ENCODE measurements around the gene CDC37. TPM values are rescaled to one million over a fixed set of nuclear protein-coding genes. Genes with fewer than 3 reads are reported as not detected.
A peak's percentile ranks its signal among the peaks of the same experiment; 100 is the strongest.

CDC37 gene
- total and polyA plus RNA-seq, 7 donors: 106 to 294 (median 129) TPM

DNA sequence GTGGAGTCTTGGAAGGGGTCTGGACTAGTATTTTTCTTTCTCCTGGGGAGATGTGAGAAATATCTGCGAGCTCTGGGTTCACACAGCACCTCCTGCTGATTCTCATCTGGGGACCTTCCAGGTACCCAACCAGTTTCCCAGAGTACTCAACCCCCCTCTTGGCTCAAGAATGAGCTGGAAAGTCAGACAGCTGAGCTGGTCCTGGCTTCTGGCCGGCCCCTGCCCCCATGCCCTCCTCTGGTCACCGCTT, 14.8 kb upstream of the CDC37 start:
- intact Hi-C loops (cut with DNase I): no loop called here

GRCh38 chr19:10417541-10418234, 14.3 kb upstream of the CDC37 start:
- Histone ChIP-seq H3K36me3 (no peaks in the 10 kb centered on the region), H3K9me3 (peaks cover 0 to 4% (median 0%) of the 10 kb centered on the region in 4 donors), H3K4me3 (no peak overlapping the region), H3K4me1 (peaks cover 0 to 49% (median 43%) of the 10 kb centered on the region in 4 donors), H3K27ac (no peak overlapping the region), H3K27me3 (peaks cover 64 to 81% (median 67%) of the 10 kb centered on the region in 3 donors)
- intact Hi-C loops (cut with DNase I): no loop called here
- DNase-seq: no peak
- WGBS, 2 donors: 14 to 15% methylated on average over 30 of the region's 30 CpGs
- TF ChIP-seq POLR2A (IDR thresholded peaks at IDR 0.05) (no peak), POLR2AphosphoS5 (IDR thresholded peaks at IDR 0.05) (no peak), CTCF (IDR thresholded peaks at IDR 0.05) (no peak), EP300 (IDR thresholded peaks at IDR 0.05) (no peak)

More for the DNA sequence above, 14.8 kb upstream of the CDC37 start:
- 8 to 10% methylated on average over 3 of the region's 3 CpGs for WGBS, 2 donors
- DNase-seq: no peak
- Histone ChIP-seq H3K9me3 (peaks cover 0 to 4% (median 0%) of the 10 kb centered on the region in 4 donors), H3K27me3 (peaks cover 68 to 85% (median 72%) of the 10 kb centered on the region in 3 donors), H3K27ac (no peak overlapping the region), H3K36me3 (no peaks in the 10 kb centered on the region), H3K4me1 (peaks cover 0 to 49% (median 43%) of the 10 kb centered on the region in 4 donors), H3K4me3 (no peak overlapping the region)
- TF ChIP-seq EP300 (IDR thresholded peaks at IDR 0.05) (no peak), CTCF (IDR thresholded peaks at IDR 0.05) (no peak), POLR2AphosphoS5 (IDR thresholded peaks at IDR 0.05) (no peak), POLR2A (IDR thresholded peaks at IDR 0.05) (no peak)

DNA sequence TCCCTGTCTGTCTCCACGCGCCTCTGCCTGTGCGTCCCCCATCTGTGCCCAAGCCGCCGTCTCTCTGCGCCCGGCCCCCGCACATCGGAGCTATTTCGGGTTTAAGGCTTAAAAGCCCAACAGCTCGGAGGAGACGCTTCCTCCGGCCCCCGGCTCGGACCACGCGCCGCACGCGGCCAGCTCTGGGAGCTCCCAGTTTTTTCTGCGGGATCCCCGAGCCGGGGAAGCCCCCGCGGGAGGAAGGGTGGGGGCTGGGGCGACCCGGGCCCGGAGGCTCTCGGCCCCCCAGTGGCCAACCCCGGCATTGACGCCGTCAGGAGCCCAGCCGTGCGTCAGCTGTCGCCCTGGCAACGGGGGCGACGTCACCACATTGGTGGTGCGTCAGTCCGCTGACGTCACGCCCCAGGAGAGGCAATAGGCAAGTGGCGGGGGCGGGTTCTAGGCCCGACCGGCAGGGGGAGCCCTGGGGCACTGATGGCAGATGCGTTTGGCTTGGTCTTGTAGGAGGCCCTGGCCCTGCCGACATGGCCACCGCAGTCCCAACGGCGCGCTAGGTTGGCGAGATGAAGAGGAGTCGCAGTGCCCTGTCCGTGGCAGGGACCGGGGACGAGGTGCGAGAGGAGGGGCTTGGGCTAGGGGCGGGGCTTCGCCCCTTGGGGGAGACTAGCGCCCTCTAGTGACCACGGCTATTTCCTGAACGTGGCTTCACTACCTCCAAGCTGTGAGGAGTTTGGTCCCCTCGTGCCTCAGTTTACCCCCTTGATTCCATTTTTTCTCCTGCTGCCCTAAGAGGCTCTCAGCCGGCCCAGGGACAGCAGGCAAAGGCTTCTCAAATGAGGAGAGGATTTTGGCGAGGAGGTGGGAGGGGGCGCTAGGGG, 13.3 kb upstream of the CDC37 start:
- H3K4me1 ChIP-seq: peaks cover 0 to 49% (median 43%) of the 10 kb centered on the region in 4 donors
- H3K36me3 ChIP-seq: no peaks in the 10 kb centered on the region
- H3K27me3 ChIP-seq: peaks cover 54 to 70% (median 57%) of the 10 kb centered on the region in 3 donors
- H3K9me3 ChIP-seq: peaks cover 0 to 4% (median 0%) of the 10 kb centered on the region in 4 donors
- peak overlapping the region in 1 of 4 donors; percentile 37 for H3K27ac ChIP-seq
- peak; percentile 86 for DNase-seq
- no peak for TF ChIP-seq POLR2A (IDR thresholded peaks at IDR 0.05)
- TF ChIP-seq EP300 (IDR thresholded peaks at IDR 0.05): peak in 2 of 4 donors; percentile 21 to 49
- peak; percentile 48 to 67 (median 50) for TF ChIP-seq CTCF (IDR thresholded peaks at IDR 0.05)
- peak in 1 of 4 donors; percentile 21 for TF ChIP-seq POLR2AphosphoS5 (IDR thresholded peaks at IDR 0.05)
- intact Hi-C loops (cut with DNase I): no loop called here
- 3 to 5% methylated on average over 67 of the region's 67 CpGs for WGBS, 2 donors
- peak overlapping the region in 3 of 4 donors; percentile 26 to 46 (median 34) for H3K4me3 ChIP-seq

DNA sequence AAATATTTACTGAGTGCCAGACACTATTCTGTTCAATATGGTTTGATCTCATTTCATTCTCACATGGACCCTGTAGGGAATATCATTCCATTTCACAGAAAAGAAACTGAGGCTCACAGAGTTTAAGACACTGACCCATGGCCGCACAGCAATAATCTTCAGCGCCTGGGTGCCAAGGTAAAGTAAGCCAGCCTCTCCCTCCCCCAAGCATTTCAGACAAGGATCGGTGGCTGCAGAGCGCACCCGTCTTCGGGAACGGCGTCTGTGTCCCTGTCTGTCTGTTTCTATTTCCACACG, 12.7 kb upstream of the CDC37 start:
- peaks cover 48 to 64% (median 51%) of the 10 kb centered on the region in 3 donors for H3K27me3 ChIP-seq
- DNase-seq: no peak
- peak overlapping the region in 1 of 4 donors; percentile 37 for H3K27ac ChIP-seq
- intact Hi-C loops (cut with DNase I): no loop called here
- no peak for TF ChIP-seq POLR2AphosphoS5 (IDR thresholded peaks at IDR 0.05)
- no peak for TF ChIP-seq POLR2A (IDR thresholded peaks at IDR 0.05)
- no peak for TF ChIP-seq CTCF (IDR thresholded peaks at IDR 0.05)
- no peak for TF ChIP-seq EP300 (IDR thresholded peaks at IDR 0.05)
- peak overlapping the region in 3 of 4 donors; percentile 26 to 46 (median 34) for H3K4me3 ChIP-seq
- WGBS, 2 donors: 5 to 10% methylated on average over 9 of the region's 9 CpGs
- H3K36me3 ChIP-seq: no peaks in the 10 kb centered on the region
- H3K9me3 ChIP-seq: peaks cover 0 to 4% (median 0%) of the 10 kb centered on the region in 4 donors
- H3K4me1 ChIP-seq: peaks cover 0 to 43% (median 39%) of the 10 kb centered on the region in 4 donors

All from sigmoid colon (tissue), 7 donors.